ENCODE data around the gene PGM5. TPM values are rescaled to one million over a fixed set of nuclear protein-coding genes. Genes with fewer than 3 reads are reported as not detected.
A peak's percentile ranks its signal among the peaks of the same experiment; 100 is the strongest.

PGM5 gene
- total and polyA plus RNA-seq, 4 experiments from 2014 or later = not detected

DNA sequence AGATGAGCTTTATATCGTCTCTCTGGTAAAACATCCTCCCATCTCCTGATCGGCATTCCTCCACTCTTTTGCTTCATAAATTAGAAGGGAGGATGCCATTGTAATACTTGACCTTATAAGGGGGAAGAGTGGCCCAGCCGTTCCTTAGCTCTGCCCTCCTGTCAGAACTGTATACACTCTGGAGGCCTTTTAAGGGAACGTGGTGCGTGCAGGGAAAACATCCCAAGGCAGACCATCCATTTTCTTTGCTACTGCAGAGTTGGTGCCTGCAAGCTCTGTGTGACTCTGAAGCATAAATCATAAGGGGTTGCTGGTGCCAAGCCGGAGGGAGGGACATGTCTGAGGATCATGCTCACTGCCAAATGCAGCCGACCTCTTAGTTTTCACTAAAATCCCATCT, 90.4 kb downstream of the PGM5 start:
- ChIA-PET POLR2A (ENCODE audit: partially characterized antibody) (no interaction called here), CTCF (ENCODE audit: partially characterized antibody) (no interaction called here)
- Histone ChIP-seq H3K4me1 (ENCODE audit: insufficient read depth, low read length) (no peaks in the 10 kb centered on the region), H3K27me3 (ENCODE audit: insufficient read depth, low read length) (no peaks in the 10 kb centered on the region), H3K9me3 (ENCODE audit: control insufficient read depth in 1 of 2, low read length in 2 of 2) (no peaks in the 10 kb centered on the region), H3K4me3 (ENCODE audit: low read length in 2 of 2) (no peak overlapping the region), H3K27ac (ENCODE audit: low read depth, low read length) (no peak overlapping the region), H3K36me3 (ENCODE audit: insufficient read depth, low read length) (no peaks in the 10 kb centered on the region)
- Mint-ChIP-seq H3K27ac (no peak overlapping the region), H3K36me3 (no peaks in the 10 kb centered on the region), H3K4me3 (no peak overlapping the region), H3K9me3 (peaks cover 0 to 4% (median under 1%) of the 10 kb centered on the region in 8 donors), H3K27me3 (peaks cover 4% of the 10 kb centered on the region in 2 donors), H3K4me1 (no peaks in the 10 kb centered on the region)
- no peak for DNase-seq
- intact Hi-C loops (cut with micrococcal nuclease) = no loop called here

DNA sequence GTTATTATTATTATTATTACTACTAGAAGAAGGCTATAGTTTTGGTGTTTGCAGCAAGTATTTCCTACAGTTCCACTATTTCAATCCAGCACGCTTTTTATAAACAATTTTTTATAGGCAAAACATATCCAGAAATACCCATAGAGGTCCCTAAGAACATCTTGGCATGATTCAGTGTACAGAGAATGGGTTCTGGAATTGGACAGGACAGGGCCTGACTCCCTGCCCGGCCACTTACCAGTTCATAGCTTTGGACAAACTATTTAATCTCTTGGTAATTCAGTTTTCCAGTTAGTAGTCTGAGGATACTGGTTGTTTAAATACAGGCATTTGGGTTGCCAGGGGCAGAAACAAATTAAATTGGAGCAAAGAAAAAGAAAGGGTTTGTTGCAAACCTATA, 91.2 kb downstream of the PGM5 start:
- no peaks in the 10 kb centered on the region for H3K36me3 ChIP-seq (ENCODE audit: insufficient read depth, low read length)
- no peak for DNase-seq
- H3K4me3 ChIP-seq (ENCODE audit: low read length in 2 of 2) = no peak overlapping the region
- no peaks in the 10 kb centered on the region for H3K27me3 ChIP-seq (ENCODE audit: insufficient read depth, low read length)
- Mint-ChIP-seq H3K4me3 (no peak overlapping the region), H3K27ac (no peak overlapping the region), H3K27me3 (peaks cover 4% of the 10 kb centered on the region in 2 donors), H3K4me1 (no peaks in the 10 kb centered on the region), H3K9me3 (peaks cover 0 to 4% (median 0%) of the 10 kb centered on the region in 8 donors), H3K36me3 (no peaks in the 10 kb centered on the region)
- no peak overlapping the region for H3K27ac ChIP-seq (ENCODE audit: low read depth, low read length)
- H3K4me1 ChIP-seq (ENCODE audit: insufficient read depth, low read length) = no peaks in the 10 kb centered on the region
- intact Hi-C loops (cut with micrococcal nuclease) = no loop called here
- POLR2A ChIA-PET (ENCODE audit: partially characterized antibody) = no interaction called here
- no peaks in the 10 kb centered on the region for H3K9me3 ChIP-seq (ENCODE audit: control insufficient read depth in 1 of 2, low read length in 2 of 2)
- CTCF ChIA-PET (ENCODE audit: partially characterized antibody) = no interaction called here

GRCh38 chr9:68454579-68455334, 98.3 kb downstream of the PGM5 start:
- ChIA-PET CTCF (ENCODE audit: partially characterized antibody) (no interaction called here), POLR2A (ENCODE audit: partially characterized antibody) (no interaction called here)
- Mint-ChIP-seq H3K27me3 (peaks cover 2 to 3% of the 10 kb centered on the region in 2 donors), H3K36me3 (no peaks in the 10 kb centered on the region), H3K4me3 (peak overlapping the region in 1 of 8 donors; percentile 2), H3K4me1 (no peaks in the 10 kb centered on the region), H3K9me3 (no peaks in the 10 kb centered on the region), H3K27ac (no peak overlapping the region)
- H3K4me1 ChIP-seq (ENCODE audit: insufficient read depth, low read length) = no peaks in the 10 kb centered on the region
- no peaks in the 10 kb centered on the region for H3K27me3 ChIP-seq (ENCODE audit: insufficient read depth, low read length)
- no peaks in the 10 kb centered on the region for H3K9me3 ChIP-seq (ENCODE audit: control insufficient read depth in 1 of 2, low read length in 2 of 2)
- H3K4me3 ChIP-seq (ENCODE audit: low read length in 2 of 2) = no peak overlapping the region
- no peak overlapping the region for H3K27ac ChIP-seq (ENCODE audit: low read depth, low read length)
- no peak for DNase-seq
- no peaks in the 10 kb centered on the region for H3K36me3 ChIP-seq (ENCODE audit: insufficient read depth, low read length)
- intact Hi-C loops (cut with micrococcal nuclease) = no loop called here

- H3K4me1 Mint-ChIP-seq = no peaks in the 10 kb centered on the region
- ChIA-PET CTCF (ENCODE audit: partially characterized antibody) (no interaction called here), POLR2A (ENCODE audit: partially characterized antibody) (no interaction called here)
- Histone ChIP-seq H3K4me1 (ENCODE audit: insufficient read depth, low read length) (no peaks in the 10 kb centered on the region), H3K9me3 (ENCODE audit: control insufficient read depth in 1 of 2, low read length in 2 of 2) (no peaks in the 10 kb centered on the region), H3K4me3 (ENCODE audit: low read length in 2 of 2) (no peak overlapping the region), H3K36me3 (ENCODE audit: insufficient read depth, low read length) (no peaks in the 10 kb centered on the region), H3K27me3 (ENCODE audit: insufficient read depth, low read length) (no peaks in the 10 kb centered on the region), H3K27ac (ENCODE audit: low read depth, low read length) (no peak overlapping the region)
- intact Hi-C loops (cut with micrococcal nuclease) = no loop called here
- no peaks in the 10 kb centered on the region for H3K36me3 Mint-ChIP-seq
- H3K4me3 Mint-ChIP-seq = no peak overlapping the region
- no peak overlapping the region for H3K27ac Mint-ChIP-seq
- H3K27me3 Mint-ChIP-seq = peaks cover 2 to 3% of the 10 kb centered on the region in 2 donors
- H3K9me3 Mint-ChIP-seq = no peaks in the 10 kb centered on the region
- no peak for DNase-seq
These were observed 99.0 kb downstream of the PGM5 start for GRCh38 chr9:68455451-68455850.

- Histone ChIP-seq H3K4me1 (ENCODE audit: insufficient read depth, low read length) (no peaks in the 10 kb centered on the region), H3K9me3 (ENCODE audit: control insufficient read depth in 1 of 2, low read length in 2 of 2) (no peaks in the 10 kb centered on the region), H3K27me3 (ENCODE audit: insufficient read depth, low read length) (no peaks in the 10 kb centered on the region), H3K27ac (ENCODE audit: low read depth, low read length) (no peak overlapping the region), H3K4me3 (ENCODE audit: low read length in 2 of 2) (no peak overlapping the region), H3K36me3 (ENCODE audit: insufficient read depth, low read length) (no peaks in the 10 kb centered on the region)
- ChIA-PET POLR2A (ENCODE audit: partially characterized antibody) (no interaction called here), CTCF (ENCODE audit: partially characterized antibody) (no interaction called here)
- H3K4me1 Mint-ChIP-seq = no peaks in the 10 kb centered on the region
- H3K27me3 Mint-ChIP-seq = peaks cover 2 to 3% of the 10 kb centered on the region in 2 donors
- H3K9me3 Mint-ChIP-seq = no peaks in the 10 kb centered on the region
- H3K27ac Mint-ChIP-seq = no peak overlapping the region
- intact Hi-C loops (cut with micrococcal nuclease) = no loop called here
- H3K4me3 Mint-ChIP-seq = no peak overlapping the region
- DNase-seq = no peak
- H3K36me3 Mint-ChIP-seq = no peaks in the 10 kb centered on the region
These were observed 101.4 kb downstream of the PGM5 start for GRCh38 chr9:68457803-68458202.

GRCh38 chr9:68458918-68459317, 102.5 kb downstream of the PGM5 start:
- intact Hi-C loops (cut with micrococcal nuclease) = no loop called here
- no peak overlapping the region for H3K27ac Mint-ChIP-seq
- no peaks in the 10 kb centered on the region for H3K36me3 Mint-ChIP-seq
- no peaks in the 10 kb centered on the region for H3K9me3 Mint-ChIP-seq
- Histone ChIP-seq H3K9me3 (ENCODE audit: control insufficient read depth in 1 of 2, low read length in 2 of 2) (no peaks in the 10 kb centered on the region), H3K36me3 (ENCODE audit: insufficient read depth, low read length) (no peaks in the 10 kb centered on the region), H3K4me3 (ENCODE audit: low read length in 2 of 2) (no peak overlapping the region), H3K27ac (ENCODE audit: low read depth, low read length) (no peak overlapping the region), H3K27me3 (ENCODE audit: insufficient read depth, low read length) (no peaks in the 10 kb centered on the region), H3K4me1 (ENCODE audit: insufficient read depth, low read length) (no peaks in the 10 kb centered on the region)
- ChIA-PET POLR2A (ENCODE audit: partially characterized antibody) (no interaction called here), CTCF (ENCODE audit: partially characterized antibody) (no interaction called here)
- DNase-seq = no peak
- H3K4me3 Mint-ChIP-seq = no peak overlapping the region
- no peaks in the 10 kb centered on the region for H3K4me1 Mint-ChIP-seq
- peaks cover 2 to 3% of the 10 kb centered on the region in 2 donors for H3K27me3 Mint-ChIP-seq

DNA sequence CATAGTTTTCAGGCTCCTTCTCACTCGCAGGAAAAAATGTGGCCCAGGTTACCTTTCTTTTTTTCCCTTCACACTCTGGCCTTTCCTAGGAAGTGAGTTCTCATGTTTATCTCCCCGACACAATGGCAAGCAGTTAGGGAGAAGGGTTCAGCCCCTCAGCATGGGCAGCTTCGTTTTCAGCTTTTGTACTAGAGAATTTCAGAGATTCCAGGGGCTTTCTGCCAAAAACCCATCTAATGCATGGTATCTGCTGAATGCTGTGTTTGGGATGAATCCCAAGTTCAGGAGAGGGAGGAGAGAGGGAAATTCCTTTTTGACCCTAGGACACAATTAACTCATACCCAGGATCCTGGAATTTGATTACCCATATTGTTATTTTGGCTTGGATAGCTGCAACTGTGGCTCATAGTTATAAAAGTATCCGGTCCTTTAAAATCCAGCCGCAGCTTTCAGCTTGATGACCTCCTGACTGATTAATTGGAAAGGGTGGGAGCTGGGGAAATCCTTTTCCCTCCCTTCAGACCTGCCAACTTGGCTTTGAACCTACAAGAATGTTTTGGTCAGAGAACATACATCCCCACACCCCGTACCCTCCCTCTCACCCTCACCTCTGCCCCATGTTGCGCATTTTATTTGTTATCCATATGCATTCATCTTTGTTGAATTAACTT, 105.8 kb downstream of the PGM5 start:
- Mint-ChIP-seq H3K27me3 (peaks cover 0 to 9% of the 10 kb centered on the region in 2 donors), H3K27ac (no peak overlapping the region), H3K36me3 (no peaks in the 10 kb centered on the region), H3K4me3 (no peak overlapping the region), H3K4me1 (no peaks in the 10 kb centered on the region), H3K9me3 (no peaks in the 10 kb centered on the region)
- ChIA-PET POLR2A (ENCODE audit: partially characterized antibody) (no interaction called here), CTCF (ENCODE audit: partially characterized antibody) (no interaction called here)
- no peaks in the 10 kb centered on the region for H3K4me1 ChIP-seq (ENCODE audit: insufficient read depth, low read length)
- no peaks in the 10 kb centered on the region for H3K27me3 ChIP-seq (ENCODE audit: insufficient read depth, low read length)
- H3K9me3 ChIP-seq (ENCODE audit: control insufficient read depth in 1 of 2, low read length in 2 of 2) = no peaks in the 10 kb centered on the region
- no peak for DNase-seq
- H3K27ac ChIP-seq (ENCODE audit: low read depth, low read length) = no peak overlapping the region
- no peak overlapping the region for H3K4me3 ChIP-seq (ENCODE audit: low read length in 2 of 2)
- no peaks in the 10 kb centered on the region for H3K36me3 ChIP-seq (ENCODE audit: insufficient read depth, low read length)
- intact Hi-C loops (cut with micrococcal nuclease) = no loop called here
